Esophagus muscularis mucosa (tissue), 4 donors: ENCODE data around the gene RNF157. TPM values are rescaled to one million over a fixed set of nuclear protein-coding genes. Genes with fewer than 3 reads are reported as not detected.

ENCODE experiments used
- DNase-seq: peaks from one replicate; pipeline ENCODE4 v3.0.0-alpha.2; 2017; ENCODE audit errors: extremely low spot score
- H3K27ac ChIP-seq, 4 donors: fragments of 200-600 bp; sonication (generic); replicated peaks in 1 of 4; 1 replicate in 3 of 4; 2 replicates in 1 of 4; pipeline ENCODE4 v1.5.1; 2016 to 2019; ENCODE audit warnings: mild to moderate bottlenecking in 1 of 4
- H3K27me3 ChIP-seq, 4 donors: fragments of 200-600 bp; sonication (generic); one replicate each; pipeline versions ENCODE4 v1.5.1 to v1.6.0; 2016 to 2019
- H3K36me3 ChIP-seq, 4 donors: fragments of 200-600 bp; sonication (generic); one replicate each; pipeline ENCODE4 v1.5.1; 2016 to 2019
- H3K4me1 ChIP-seq, 4 donors: fragments of 200-600 bp; sonication (generic); one replicate each; pipeline ENCODE4 v1.5.1; 2016 to 2019
- H3K4me3 ChIP-seq, 4 donors: fragments of 200-600 bp; sonication (generic); 1 replicate in 2 of 4; 2 replicates in 2 of 4; pipeline ENCODE4 v1.5.1; 2016 to 2019; ENCODE audit warnings: mild to moderate bottlenecking in 4 of 4, moderate library complexity in 1 of 4
- H3K9me3 ChIP-seq, 4 donors: fragments of 200-600 bp; sonication (generic); 1 replicate in 3 of 4; 2 replicates in 1 of 4; pipeline ENCODE4 v1.5.1; 2016 to 2019
- EP300 ChIP-seq: sonication (generic); formaldehyde crosslinking; IDR thresholded peaks from one replicate; pipeline ENCODE4 v1.6.1; 2017; ENCODE audit warnings: antibody characterized with exemption
- POLR2A ChIP-seq: fragments of 450-650 bp; IDR thresholded peaks from one replicate; pipeline ENCODE4 v1.6.1; 2017; ENCODE audit warnings: antibody characterized with exemption, moderate library complexity, mild to moderate bottlenecking, low read depth
- POLR2AphosphoS5 ChIP-seq, 2 donors: sonication (generic); formaldehyde crosslinking; IDR thresholded peaks; one replicate each; pipeline ENCODE4 v1.6.1; 2017; ENCODE audit warnings: antibody characterized with exemption in 2 of 2
- WGBS: methylation state at CpG from one replicate; pipeline ENCODE4 v1.1.5; 2018; 5-methylcytosine and 5-hydroxymethylcytosine counted together
- intact Hi-C: fragments of 100-400 bp; cut with DNase I; formaldehyde crosslinking; loops from one replicate; pipeline ENCODE4 v1.15.1; 2023
- total RNA-seq, 4 donors: library from RNA; depleted of rRNA; stranded (reverse); fragments of >200 nt; gene quantifications; one replicate each; pipeline versions ENCODE4 v1.1.0 to v1.2.1, GENCODE V29; 2016
- TF ChIP-seq, protein P1 (sequence below), 3 experiments: fragments of 200-600 bp in 2 of 3; fragments of 450-650 bp in 1 of 3; sonication (generic) in 2 of 3; IDR thresholded peaks; one replicate each; pipeline ENCODE4 v1.5.1; 2017 to 2019; ENCODE audit warnings: antibody characterized with exemption in 3 of 3, mild to moderate bottlenecking in 2 of 3, moderate library complexity in 1 of 3

Gene RNF157
- total RNA-seq, 4 donors from 2014 or later: 2.1 to 8.1 (median 4.8) TPM

DNA sequence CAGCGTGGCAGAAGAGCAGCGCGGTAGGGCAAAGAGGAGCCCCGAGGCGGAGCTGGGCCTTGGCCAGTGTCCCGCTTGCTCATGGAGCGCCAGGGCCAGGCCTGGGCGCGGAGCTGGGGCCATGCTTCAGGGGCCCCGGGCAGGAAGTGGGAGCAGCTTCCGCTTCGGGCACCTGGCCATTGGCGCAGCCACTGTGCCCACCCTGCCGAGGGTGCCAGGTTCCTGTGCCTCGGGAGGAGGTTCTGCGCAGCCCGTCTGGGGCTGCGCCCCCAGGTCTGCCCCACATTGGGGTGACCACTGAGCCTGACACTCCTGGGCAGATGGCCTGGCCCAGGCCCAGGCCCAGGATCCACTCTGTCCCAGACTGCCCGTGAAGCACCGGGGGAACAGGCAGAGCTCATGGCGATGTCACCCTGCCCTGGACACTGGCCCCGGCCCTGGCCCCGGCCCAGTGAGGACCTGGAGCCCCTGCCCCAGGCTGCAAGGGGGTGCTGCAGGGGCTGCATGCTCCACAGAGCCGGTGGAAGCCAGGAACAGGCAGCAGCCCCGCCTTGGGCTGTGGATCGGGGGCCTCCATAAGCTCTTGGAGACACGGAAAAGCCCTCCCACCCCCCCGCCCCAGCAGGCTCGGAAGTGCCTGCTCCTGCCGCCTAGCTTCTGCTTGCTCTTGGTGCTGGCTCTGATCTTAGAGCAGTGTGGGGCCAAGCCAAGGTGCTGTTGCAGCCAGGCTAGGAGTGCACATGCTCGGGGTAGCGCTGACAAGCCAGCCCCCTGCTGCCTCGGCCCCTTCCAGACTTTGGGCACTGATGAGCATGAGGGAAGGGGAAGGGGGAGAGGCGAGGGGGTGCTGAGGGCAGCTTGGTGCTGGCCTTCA is 63.4 kb downstream of the RNF157 start:
- H3K36me3 ChIP-seq: no peaks in the 10 kb centered on the region
- 88% methylated on average over 3 of the region's 34 CpGs for WGBS
- H3K9me3 ChIP-seq: no peaks in the 10 kb centered on the region
- DNase-seq: no peak
- TF ChIP-seq POLR2AphosphoS5 (IDR thresholded peaks at IDR 0.05) (no peak), EP300 (no peak), POLR2A (no peak)
- TF ChIP-seq, protein P1, sequence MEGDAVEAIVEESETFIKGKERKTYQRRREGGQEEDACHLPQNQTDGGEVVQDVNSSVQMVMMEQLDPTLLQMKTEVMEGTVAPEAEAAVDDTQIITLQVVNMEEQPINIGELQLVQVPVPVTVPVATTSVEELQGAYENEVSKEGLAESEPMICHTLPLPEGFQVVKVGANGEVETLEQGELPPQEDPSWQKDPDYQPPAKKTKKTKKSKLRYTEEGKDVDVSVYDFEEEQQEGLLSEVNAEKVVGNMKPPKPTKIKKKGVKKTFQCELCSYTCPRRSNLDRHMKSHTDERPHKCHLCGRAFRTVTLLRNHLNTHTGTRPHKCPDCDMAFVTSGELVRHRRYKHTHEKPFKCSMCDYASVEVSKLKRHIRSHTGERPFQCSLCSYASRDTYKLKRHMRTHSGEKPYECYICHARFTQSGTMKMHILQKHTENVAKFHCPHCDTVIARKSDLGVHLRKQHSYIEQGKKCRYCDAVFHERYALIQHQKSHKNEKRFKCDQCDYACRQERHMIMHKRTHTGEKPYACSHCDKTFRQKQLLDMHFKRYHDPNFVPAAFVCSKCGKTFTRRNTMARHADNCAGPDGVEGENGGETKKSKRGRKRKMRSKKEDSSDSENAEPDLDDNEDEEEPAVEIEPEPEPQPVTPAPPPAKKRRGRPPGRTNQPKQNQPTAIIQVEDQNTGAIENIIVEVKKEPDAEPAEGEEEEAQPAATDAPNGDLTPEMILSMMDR (IDR thresholded peaks at IDR 0.05): no peak
- H3K4me3 ChIP-seq: no peak overlapping the region
- H3K27ac ChIP-seq: no peak overlapping the region
- intact Hi-C loops: no loop called here
- no peaks in the 10 kb centered on the region for H3K27me3 ChIP-seq
- peaks cover 0 to 4% (median 1%) of the 10 kb centered on the region in 4 donors for H3K4me1 ChIP-seq

DNA sequence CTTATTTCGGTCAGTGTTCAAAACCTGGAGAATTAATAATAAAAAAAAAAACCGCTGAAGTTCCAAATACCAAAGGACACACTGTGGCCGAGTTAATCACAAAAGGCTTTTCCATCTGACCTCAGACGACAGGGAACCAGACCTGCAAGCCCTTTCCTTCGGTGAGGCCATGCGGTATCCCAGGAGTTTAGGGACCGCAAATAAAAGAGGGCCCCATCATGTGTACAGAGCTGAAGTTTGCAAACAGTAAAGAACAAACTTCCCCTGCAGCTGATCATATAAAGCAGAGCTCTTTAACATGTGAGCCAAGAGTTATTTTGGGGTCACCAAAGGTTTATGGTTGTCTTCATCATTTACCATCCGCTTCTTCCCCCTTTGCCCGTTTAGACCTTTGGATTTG is 66.3 kb downstream of the RNF157 start:
- Histone ChIP-seq H3K27me3 (no peaks in the 10 kb centered on the region), H3K36me3 (no peaks in the 10 kb centered on the region), H3K9me3 (no peaks in the 10 kb centered on the region), H3K27ac (no peak overlapping the region), H3K4me1 (no peaks in the 10 kb centered on the region), H3K4me3 (no peak overlapping the region)
- no peak for DNase-seq
- TF ChIP-seq POLR2AphosphoS5 (IDR thresholded peaks at IDR 0.05) (no peak), EP300 (no peak), POLR2A (no peak)
- TF ChIP-seq, protein P1 (IDR thresholded peaks at IDR 0.05): no peak
- 85% methylated on average over 9 of the region's 9 CpGs for WGBS
- intact Hi-C loops: no loop called here

DNA sequence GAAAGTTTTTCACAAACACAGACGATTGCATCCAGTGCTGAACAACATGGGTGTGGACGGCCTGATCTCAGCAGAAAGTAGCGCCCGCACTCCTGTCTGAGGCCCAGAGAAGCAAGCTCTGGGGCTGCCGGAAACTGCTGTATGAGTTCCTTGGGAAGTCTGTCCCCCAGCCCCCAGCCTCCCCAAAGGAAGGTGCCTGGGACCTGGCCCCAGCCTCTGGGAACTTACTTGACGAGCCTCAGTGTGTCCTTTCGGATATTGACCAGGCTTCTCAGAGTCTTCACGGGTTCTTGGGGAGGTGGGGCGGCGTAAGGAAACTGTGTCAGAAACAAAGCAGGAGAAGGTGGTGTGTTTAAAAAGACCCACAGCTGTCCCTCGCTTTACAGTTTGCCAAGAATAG is 66.8 kb downstream of the RNF157 start:
- no peak for DNase-seq
- no peaks in the 10 kb centered on the region for H3K27me3 ChIP-seq
- H3K36me3 ChIP-seq: no peaks in the 10 kb centered on the region
- WGBS: 84% methylated on average over 11 of the region's 11 CpGs
- H3K27ac ChIP-seq: no peak overlapping the region
- TF ChIP-seq, protein P1 (IDR thresholded peaks at IDR 0.05): no peak
- TF ChIP-seq EP300 (no peak), POLR2AphosphoS5 (IDR thresholded peaks at IDR 0.05) (no peak), POLR2A (no peak)
- H3K9me3 ChIP-seq: no peaks in the 10 kb centered on the region
- intact Hi-C loops: no loop called here
- H3K4me3 ChIP-seq: no peak overlapping the region
- no peaks in the 10 kb centered on the region for H3K4me1 ChIP-seq

DNA sequence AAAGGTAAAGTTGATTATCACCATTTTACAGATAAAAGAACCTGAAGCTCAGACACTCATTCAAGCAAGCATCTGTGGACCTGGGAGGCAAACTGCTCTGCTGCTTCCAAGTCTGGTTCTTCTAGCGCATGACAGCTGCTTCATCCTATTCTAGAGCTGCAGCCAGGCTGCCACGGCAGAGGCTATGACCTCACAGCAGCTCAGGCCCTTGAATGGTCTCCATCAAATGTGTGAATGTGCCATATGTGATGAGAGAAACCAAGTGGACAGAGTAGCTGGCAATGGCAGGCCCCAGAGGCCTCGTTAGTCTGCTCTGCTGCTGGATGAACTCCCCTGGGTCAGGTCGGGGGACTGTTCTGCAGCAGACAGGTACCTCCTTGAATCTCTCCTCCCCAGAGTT is 68.6 kb downstream of the RNF157 start:
- intact Hi-C loops: no loop called here
- H3K4me1 ChIP-seq: no peaks in the 10 kb centered on the region
- DNase-seq: no peak
- 83% methylated on average over 4 of the region's 4 CpGs for WGBS
- H3K27ac ChIP-seq: no peak overlapping the region
- H3K4me3 ChIP-seq: no peak overlapping the region
- TF ChIP-seq POLR2A (no peak), EP300 (no peak), POLR2AphosphoS5 (IDR thresholded peaks at IDR 0.05) (no peak)
- TF ChIP-seq, protein P1 (IDR thresholded peaks at IDR 0.05): no peak
- H3K36me3 ChIP-seq: no peaks in the 10 kb centered on the region
- H3K9me3 ChIP-seq: no peaks in the 10 kb centered on the region
- no peaks in the 10 kb centered on the region for H3K27me3 ChIP-seq
